ENCODE results near the gene GLCCI1.

Gene GLCCI1

GRCh38 chr7:8129318-8129659, 160.7 kb downstream of the GLCCI1 start:
- TF ChIP-seq MYC (IDR thresholded peaks at IDR 0.05; ENCODE audit: low read depth, low read length) (no peak), POLR2A (IDR thresholded peaks at IDR 0.05; ENCODE audit: extremely low read depth, insufficient read length) (no peak), CTCF (IDR thresholded peaks at IDR 0.05; ENCODE audit: low read depth, low read length) (no peak), MAX (IDR thresholded peaks at IDR 0.05; ENCODE audit: low read depth, low read length) (no peak)
- H3K4me3 ChIP-seq (ENCODE audit: low read depth, low read length): no peak overlapping the region
- no peak for DNase-seq (ENCODE audit: low read depth)

DNA sequence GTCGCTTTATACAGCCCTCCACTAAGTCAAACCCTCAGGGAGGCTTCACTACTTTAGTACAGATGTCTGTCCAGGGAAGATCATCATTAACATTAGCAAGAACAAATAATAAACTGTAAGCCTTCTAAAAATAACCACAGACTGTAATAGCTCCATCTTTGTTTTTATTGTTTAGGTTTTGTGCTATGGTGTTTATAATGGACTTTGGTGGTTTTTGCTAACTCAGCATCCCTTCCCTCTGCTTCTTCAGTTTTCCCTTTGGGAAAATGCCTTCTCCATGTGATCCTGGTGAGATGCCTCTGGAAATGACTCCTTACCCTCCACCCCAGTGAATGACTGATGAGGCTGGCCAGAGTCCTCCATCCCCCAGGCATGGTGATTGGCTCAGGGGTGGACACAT, 162.1 kb downstream of the GLCCI1 start:
- DNase-seq (ENCODE audit: low read depth): no peak
- H3K4me3 ChIP-seq (ENCODE audit: low read depth, low read length): no peak overlapping the region
- TF ChIP-seq POLR2A (IDR thresholded peaks at IDR 0.05; ENCODE audit: extremely low read depth, insufficient read length) (no peak), CTCF (IDR thresholded peaks at IDR 0.05; ENCODE audit: low read depth, low read length) (no peak), MYC (IDR thresholded peaks at IDR 0.05; ENCODE audit: low read depth, low read length) (no peak), MAX (IDR thresholded peaks at IDR 0.05; ENCODE audit: low read depth, low read length) (no peak)

- H3K4me3 ChIP-seq (ENCODE audit: low read depth, low read length): no peak overlapping the region
- DNase-seq (ENCODE audit: low read depth): no peak
- no peak for TF ChIP-seq MYC (IDR thresholded peaks at IDR 0.05; ENCODE audit: low read depth, low read length)
- no peak for TF ChIP-seq POLR2A (IDR thresholded peaks at IDR 0.05; ENCODE audit: extremely low read depth, insufficient read length)
- TF ChIP-seq CTCF (IDR thresholded peaks at IDR 0.05; ENCODE audit: low read depth, low read length): no peak
- TF ChIP-seq MAX (IDR thresholded peaks at IDR 0.05; ENCODE audit: low read depth, low read length): no peak
Measured at GRCh38 chr7:8131694-8132605, 163.4 kb downstream of the GLCCI1 start.

DNA sequence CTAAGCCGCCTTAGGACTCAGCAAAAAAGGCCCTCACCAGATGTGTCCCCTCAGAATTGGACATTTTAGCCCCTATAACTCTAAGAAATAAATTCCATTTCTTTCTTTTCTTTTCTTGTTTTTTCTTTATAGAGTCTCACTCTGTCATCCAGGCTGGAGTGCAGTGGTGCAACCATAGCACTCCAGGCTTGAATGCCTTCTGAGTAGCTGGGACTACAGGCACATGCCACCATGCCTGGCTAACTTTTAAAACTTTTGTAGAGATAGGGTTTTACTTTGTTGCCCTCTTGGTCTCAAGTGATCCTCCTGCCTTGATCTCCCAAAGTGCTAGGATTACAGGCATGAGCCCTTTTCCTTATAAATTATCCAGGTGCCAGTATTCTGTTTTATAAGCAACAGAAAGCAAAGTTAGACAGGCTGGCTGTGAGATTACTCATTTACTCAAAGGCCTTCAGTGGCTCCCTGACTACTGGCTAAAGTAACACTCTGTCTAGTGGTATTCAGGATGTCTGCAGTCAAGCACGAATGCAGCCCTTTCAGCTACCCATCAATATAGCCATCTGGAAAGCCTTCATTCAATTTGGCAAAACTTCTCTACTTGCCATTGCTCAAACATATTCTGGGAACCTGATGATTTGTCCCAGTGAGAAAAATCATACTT, 164.7 kb downstream of the GLCCI1 start:
- no peak for DNase-seq (ENCODE audit: low read depth)
- H3K4me3 ChIP-seq (ENCODE audit: low read depth, low read length): no peak overlapping the region
- TF ChIP-seq POLR2A (IDR thresholded peaks at IDR 0.05; ENCODE audit: extremely low read depth, insufficient read length) (no peak), MYC (IDR thresholded peaks at IDR 0.05; ENCODE audit: low read depth, low read length) (no peak), CTCF (IDR thresholded peaks at IDR 0.05; ENCODE audit: low read depth, low read length) (no peak), MAX (IDR thresholded peaks at IDR 0.05; ENCODE audit: low read depth, low read length) (no peak)

GRCh38 chr7:8134089-8134733, 165.6 kb downstream of the GLCCI1 start:
- TF ChIP-seq MAX (IDR thresholded peaks at IDR 0.05; ENCODE audit: low read depth, low read length) (no peak), POLR2A (IDR thresholded peaks at IDR 0.05; ENCODE audit: extremely low read depth, insufficient read length) (no peak), MYC (IDR thresholded peaks at IDR 0.05; ENCODE audit: low read depth, low read length) (no peak)
- DNase-seq (ENCODE audit: low read depth): no peak
- H3K4me3 ChIP-seq (ENCODE audit: low read depth, low read length): no peak overlapping the region
